NCI-H510A treated with DMSO at 0.1 percent for 48 hours (cell line): ENCODE data around the gene NLGN1.
"Not testable (repeated sequence)": the region's sequence is repeated elsewhere in the genome, so short reads cannot be mapped to it uniquely, and the experiment has no call there.

Source experiments
- DNase-seq: peaks from one replicate; lab custom pipeline; 2025; lab: John Stamatoyannopoulos, UW

Gene NLGN1

GRCh38 chr3:174162550-174162949 is 765.0 kb downstream of the NLGN1 start:
- DNase-seq, result no peak

GRCh38 chr3:174168026-174168425 is 770.5 kb downstream of the NLGN1 start:
- DNase-seq, result no peak

DNA sequence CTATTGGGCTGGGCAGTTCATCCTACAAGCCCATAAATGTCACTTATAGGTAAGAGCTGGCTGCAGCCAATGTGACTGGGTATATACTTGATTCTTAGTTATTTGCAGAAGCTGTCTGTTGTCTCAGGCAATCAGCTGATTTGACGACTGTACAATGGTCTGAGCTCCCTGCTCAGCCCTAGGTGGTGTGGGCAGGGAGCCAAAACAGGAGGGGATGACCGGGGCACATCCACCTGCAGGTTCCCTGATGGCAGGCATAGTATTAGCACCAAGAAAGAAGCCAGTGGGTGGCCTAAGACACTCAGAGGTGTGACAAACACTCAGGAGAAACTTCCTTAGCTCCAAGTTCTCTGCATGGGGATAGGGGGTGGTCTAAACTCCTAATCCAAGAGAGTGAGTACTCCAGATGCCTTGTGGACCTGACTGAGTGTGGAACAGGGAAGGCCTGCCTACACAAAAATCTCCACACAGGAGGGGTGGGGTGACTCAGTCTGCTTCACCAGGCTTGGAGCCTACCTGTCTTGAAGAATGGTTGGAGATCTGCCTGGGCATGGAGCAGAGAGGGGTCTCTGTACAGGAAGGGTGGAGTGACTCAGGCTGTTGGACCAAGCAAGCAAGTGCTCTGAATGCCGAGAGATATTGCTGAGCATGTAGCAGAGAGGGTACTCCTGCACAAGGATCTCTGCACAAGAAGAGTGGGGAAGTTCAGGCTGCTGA is 771.2 kb downstream of the NLGN1 start:
- peak; percentile 3 for DNase-seq

DNA sequence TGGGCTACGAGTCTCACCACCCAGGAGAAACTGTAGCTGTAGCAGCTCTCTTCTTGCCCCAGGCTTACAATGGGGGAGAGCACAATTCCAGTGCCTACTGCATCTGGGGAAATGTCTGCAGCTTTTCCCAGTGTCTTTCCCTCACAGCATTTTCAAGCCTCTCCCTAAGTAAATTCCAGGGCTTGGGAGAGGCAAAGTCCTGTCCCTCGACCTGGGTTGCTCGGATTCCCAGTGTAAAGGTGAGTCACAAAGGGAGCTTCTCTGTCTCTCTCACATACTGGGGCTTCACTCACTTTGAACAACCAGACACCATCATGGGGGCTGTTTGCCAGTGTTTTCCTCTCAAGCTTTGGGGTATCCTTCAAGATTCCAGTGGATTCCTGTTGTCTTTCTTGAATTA is 772.2 kb downstream of the NLGN1 start:
- no peak for DNase-seq

DNA sequence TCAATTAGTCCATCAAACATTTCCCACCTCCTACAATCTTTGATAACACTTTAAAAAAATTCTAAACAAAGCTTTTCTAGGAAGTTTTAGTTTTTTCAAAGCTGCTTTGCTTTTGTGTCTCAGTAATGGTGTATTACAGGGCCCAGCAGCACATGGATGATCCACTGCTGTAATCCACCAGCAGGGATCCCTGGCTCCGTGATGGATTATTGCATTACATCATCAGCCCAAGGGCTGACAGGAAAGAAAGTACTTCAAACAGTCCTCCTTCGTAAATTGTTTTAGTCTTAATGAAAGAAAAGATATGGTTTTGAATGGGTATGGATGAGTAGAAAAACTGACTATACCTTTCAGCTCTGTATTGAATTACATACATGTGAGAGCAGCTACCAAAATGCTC is 772.7 kb downstream of the NLGN1 start:
- no peak for DNase-seq

DNA sequence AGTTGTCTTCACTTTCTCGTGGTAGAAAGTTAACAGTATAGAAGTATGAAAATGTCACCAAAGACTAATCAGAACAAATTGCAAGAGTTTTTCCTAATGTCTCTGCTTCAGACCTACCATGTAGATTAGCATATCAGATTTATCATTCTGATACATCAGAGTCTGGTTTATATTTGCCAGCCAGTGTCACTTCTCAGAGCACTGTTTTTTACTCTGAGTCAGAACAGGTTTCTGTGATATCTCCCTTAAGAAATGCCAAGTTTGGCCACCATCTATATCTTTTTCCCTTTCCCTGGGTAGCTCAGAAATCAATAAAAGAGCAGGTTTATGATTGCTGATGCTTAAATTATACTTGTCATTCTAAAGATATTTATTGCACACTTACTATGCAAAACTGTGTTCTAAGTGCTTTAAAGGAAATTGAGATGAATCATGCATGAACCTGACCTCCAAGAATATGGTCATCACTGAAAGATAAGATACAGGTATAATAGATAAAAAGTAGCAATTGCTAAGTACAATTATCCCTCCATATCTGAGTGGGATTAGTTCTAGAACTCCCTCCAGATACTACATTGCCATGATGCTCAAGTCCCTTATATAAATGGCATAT is 788.9 kb downstream of the NLGN1 start:
- DNase-seq, result no peak

DNA sequence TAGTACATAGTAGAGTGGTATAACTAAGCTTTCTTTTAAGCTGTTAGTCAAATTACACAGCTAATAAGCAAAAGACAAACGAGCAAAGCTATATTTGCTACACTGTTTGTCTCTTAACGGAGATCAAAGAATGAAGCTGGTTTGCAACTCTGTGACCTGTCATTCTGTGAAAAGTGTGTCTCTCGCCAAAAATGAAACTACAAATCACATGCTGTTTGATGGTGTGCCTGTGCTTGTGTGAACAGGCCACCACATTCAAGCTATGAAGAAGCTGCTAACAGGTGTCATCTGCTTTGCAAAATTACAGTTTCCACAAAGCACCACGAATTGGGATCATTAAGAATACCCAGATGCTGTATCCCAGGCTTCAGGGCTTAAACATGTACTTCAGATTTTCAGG is 793.8 kb downstream of the NLGN1 start:
- no peak for DNase-seq

- DNase-seq, result no peak
These were observed 794.4 kb downstream of the NLGN1 start for GRCh38 chr3:174191895-174192294.

DNA sequence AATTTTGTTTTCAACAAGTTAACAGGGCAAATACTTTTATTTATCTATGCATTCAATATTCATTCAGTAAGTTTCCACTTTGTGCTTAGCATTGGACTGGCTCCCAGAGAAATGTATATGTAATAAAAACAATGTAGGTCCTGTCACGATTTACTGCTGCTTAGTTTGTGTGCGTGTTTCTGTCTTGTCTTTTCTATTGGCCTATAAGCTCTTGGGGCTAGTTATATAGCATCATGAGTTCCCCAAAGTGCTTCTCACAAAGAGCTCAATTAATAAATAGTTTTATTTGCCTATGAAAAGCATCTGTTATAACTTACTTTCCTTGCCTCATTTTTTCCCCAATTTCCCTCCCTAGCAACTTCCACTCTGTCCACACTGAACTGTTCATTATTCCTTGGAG is 794.9 kb downstream of the NLGN1 start:
- DNase-seq, result no peak

DNA sequence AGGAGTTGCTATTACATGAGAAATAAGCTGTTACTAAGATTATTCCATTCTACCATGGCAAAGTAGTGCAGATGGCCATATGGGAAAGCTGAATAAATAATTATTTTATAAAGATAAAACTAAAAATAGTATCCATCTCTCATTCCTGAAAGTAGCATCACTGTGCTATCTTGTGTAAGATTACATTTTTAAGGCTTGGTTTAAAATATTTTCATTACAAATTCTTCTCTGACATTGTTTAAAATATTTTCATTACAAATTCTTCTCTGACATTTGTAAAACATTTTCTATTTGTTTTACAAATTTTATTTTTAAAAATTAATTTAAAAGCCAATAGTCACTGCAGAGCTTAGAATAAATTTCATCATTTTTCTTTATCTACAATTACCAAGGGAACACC is 796.1 kb downstream of the NLGN1 start:
- DNase-seq, result no peak

DNA sequence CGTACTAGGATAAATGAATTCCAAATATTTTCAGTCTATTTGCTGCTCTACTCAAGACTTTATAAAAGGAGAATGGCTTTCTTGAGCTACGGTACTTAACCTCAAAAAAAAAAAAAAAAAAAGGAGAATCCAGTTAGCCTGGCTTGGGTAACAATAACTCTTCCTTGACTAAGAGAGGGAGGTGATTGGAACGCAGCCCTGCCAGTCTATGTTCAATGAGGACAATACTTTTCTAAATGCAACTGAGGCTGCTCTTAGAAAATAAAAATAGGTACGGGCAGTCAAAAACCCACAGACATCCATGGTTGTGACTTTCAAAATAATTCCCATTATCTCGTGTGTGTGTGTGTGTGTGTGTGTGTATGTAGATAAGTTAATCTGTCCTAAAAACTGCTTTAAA is 799.9 kb downstream of the NLGN1 start:
- no peak for DNase-seq

- DNase-seq, result no peak
These were observed 800.7 kb downstream of the NLGN1 start for GRCh38 chr3:174198199-174198598.

- DNase-seq, result no peak
These were observed 802.2 kb downstream of the NLGN1 start for GRCh38 chr3:174199696-174200095.

- DNase-seq, result no peak
These were observed 804.6 kb downstream of the NLGN1 start for GRCh38 chr3:174202116-174202515.

DNA sequence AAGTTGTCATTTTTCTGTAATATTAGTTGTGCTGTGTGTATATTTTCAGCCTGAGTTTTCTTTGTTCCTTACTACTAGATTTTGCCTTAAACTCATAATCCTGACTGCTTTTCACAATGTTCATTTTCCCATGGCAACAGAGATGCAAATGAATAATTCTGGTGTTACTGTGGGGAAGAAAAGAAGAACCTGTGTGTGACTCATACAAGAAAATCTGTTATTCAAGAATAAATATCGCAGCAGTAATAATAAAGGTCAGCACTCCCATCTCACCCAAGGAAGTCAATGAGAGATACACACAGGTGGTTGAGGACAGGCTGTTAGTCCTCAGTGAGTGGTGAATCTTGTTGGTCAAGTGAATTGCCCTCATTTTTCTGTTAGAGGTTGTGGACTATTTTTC is 805.0 kb downstream of the NLGN1 start:
- DNase-seq, result no peak

DNA sequence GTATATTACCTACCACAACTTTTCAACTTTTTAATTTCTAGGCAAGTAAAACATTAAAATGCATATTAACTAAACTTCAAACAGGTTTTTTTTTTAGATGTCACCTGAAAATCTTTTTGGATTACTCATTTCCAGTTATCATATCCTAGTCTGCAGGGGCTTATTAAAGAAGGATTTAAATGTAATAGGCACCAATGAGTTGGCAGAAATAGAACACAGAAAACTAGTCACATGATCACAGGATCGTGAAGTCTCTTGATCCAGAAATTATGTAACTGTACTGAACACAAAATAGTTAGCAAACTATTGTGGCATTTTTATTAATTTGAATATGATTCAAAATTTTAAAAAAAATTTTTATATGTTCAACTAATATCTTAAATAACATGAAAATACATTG is 807.2 kb downstream of the NLGN1 start:
- DNase-seq, result no peak

DNA sequence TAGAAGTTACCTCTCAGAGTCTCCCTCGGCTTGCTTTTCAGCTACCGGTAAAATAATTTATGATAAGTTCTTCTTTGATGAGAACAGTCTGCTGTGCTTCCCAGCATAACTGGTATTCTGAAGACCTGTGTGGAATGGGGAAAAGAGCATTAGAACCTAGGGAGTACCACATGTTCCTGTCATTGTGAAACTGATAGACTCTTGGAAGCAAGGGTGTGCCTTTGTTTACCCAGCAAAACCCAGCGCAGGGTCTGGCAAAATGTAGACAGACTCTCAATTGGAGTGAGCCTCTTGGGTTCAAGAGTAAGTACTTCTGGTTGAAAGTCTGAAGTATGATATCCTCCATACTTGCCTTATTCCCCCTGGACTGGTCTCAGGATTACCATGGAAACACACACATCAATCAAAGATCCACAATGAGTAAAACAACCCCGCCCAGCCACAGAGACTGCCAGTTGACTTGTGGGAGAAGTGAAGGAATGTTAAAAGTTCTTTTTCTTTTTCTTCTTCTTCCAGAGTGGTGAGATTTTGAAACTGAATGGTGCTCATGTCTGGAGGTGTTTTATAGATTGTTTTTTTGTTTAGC is 809.2 kb downstream of the NLGN1 start:
- DNase-seq, result no peak

DNA sequence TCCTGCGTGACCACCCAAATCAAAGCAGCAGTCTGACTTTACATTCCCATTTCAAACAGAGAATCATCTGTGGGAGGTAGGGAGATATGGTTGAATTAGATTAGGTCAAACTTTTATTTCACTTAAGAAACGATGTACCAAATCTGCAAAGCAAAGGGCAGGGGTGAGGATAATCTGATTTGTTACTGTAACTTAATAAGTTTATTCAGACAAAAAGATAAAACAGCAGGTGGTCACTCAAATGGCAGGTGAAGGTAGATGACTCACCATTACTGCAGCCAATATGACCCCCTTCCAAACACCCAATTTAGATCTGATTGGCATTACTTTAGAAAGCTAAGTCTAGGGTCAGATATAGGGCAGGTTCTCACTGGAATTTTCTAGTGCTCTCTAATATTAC is 810.6 kb downstream of the NLGN1 start:
- no peak for DNase-seq

DNA sequence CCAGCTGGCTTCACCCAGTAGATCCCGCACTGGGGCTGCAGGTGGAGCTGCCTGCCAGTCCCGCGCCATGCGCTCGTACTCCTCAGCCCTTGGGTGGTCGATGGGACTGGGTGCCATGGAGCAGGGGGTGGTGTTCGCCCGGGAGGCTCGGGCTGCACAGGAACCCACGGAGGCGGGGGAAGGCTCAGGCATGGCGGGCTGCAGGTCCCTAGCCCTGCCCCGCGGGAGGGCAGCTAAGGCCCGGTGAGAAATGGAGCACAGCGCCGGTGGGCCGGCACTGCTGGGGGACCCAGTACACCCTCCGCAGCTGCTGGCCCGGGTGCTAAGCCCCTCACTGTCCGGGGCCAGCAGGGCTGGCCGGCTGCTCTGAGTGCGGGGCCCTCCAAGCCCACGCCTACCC is 814.4 kb downstream of the NLGN1 start:
- DNase-seq, result not testable (repeated sequence)

GRCh38 chr3:174215456-174215855 is 817.9 kb downstream of the NLGN1 start:
- DNase-seq, result no peak

DNA sequence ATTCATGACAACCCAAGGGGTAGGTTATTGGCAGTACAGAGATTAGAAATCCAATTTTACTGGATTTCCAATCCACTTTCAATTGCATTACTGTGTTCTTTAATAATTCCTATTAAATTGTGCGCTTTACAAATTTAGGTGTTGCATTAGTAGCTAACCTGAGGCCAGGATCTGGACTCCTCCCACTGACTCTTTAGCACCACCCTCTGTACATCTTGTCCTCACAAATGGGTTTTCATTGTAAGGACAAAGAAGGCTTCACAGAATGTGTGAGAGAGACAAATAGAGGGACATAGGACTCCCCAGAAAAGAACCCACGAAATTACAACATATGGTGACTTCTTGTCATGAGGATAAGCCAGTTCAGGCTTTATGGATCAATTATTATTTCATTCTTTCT is 818.5 kb downstream of the NLGN1 start:
- no peak for DNase-seq

DNA sequence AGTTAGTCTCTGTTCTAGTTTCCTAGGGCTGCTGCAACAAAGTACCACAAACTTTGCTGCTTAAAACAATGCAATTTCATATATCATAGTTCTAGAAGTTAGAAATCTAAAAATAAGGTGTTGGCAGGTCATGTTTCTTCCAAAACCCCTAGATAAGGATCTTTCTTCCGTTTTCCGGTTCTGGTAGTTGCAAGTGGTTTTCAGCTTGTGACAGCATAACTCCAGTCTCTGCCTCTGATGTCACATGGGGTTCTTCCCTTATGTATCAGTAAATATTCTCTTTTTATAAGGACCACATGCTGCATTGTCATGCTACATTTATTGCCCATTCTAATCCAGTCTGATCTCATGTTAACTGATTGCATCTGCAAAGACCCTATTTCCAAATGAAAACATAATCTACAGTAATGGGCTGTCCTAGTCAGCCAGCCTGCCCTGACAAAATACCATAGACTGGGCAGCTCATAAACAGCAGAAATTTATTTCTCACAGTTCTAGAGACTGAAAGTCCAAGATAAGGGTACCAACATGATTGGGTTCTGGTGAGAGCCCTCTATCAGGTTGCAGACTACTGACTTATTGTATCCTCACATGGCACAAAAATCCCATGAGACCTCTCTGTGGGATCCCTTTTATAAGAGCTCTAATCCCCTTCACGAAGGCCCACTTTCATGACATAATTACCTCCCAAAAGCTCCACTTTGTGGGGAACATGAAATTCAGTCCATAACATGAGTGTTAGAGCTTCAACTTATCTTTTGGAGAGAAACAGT is 819.6 kb downstream of the NLGN1 start:
- no peak for DNase-seq

DNA sequence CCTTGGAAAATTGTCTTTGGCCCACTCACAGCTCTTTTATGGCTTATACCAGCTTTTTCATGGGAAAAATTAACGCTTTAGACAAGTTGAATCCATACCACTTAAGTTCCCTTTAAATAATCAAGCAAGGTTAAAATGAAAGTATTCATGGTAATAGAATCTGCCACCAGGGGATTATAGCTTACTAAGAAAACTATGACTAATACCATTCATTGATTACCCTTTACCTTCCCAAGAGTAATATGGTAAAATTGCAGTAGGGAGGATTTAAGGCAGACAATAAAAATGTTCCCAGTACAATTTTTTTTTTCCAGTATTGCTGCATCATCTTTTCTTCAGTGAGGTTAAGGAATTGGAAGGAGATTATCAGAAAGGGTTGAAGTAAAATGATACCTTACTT is 820.5 kb downstream of the NLGN1 start:
- DNase-seq, result no peak
